Thymus (tissue), 11 donors: ENCODE data around the gene TMEM253. TPM values are rescaled to one million over a fixed set of nuclear protein-coding genes. Genes with fewer than 3 reads are reported as not detected.

Experiments
- DNase-seq, 9 donors: peaks; one replicate each; pipeline ENCODE4 v3.0.0-alpha.2; 2013; ENCODE audit warnings: low spot score in 9 of 9, low read depth in 6 of 9, missing footprints in 1 of 9
- H3K27ac ChIP-seq, 2 donors: one replicate each; pipeline ENCODE4 v1.5.1; 2013; ENCODE audit warnings: control low read depth in 1 of 2, low read depth in 1 of 2, low read length in 1 of 2, mild to moderate bottlenecking in 1 of 2, moderate library complexity in 1 of 2
- H3K27me3 ChIP-seq, 2 donors: one replicate each; pipeline ENCODE4 v1.5.1; 2013; ENCODE audit warnings: low read length in 1 of 2; ENCODE audit not compliant: control insufficient read depth in 2 of 2, insufficient read depth in 1 of 2
- H3K36me3 ChIP-seq, 2 donors: one replicate each; pipeline ENCODE4 v1.5.1; 2013; ENCODE audit warnings: low read length in 1 of 2, mild to moderate bottlenecking in 1 of 2, moderate library complexity in 1 of 2; ENCODE audit not compliant: control insufficient read depth in 2 of 2, insufficient read depth in 2 of 2
- H3K4me1 ChIP-seq, 2 donors: one replicate each; pipeline ENCODE4 v1.5.1; 2013; ENCODE audit warnings: low read length in 2 of 2; ENCODE audit not compliant: control insufficient read depth in 2 of 2, insufficient read depth in 2 of 2
- H3K4me3 ChIP-seq, 2 donors: one replicate each; pipeline ENCODE4 v1.5.1; 2013; ENCODE audit warnings: low read length in 2 of 2, control low read depth in 1 of 2, mild to moderate bottlenecking in 1 of 2
- H3K9me3 ChIP-seq, 2 donors: one replicate each; pipeline ENCODE4 v1.5.1; 2013; ENCODE audit warnings: low read length in 1 of 2, mild to moderate bottlenecking in 1 of 2; ENCODE audit not compliant: control insufficient read depth in 2 of 2, insufficient read depth in 1 of 2
- WGBS: extraction: QIAGEN DNeasy Blood & Tissue Kit; methylation state at CpG from one replicate; pipeline ENCODE4 v1.1.7; 2013; 5-methylcytosine and 5-hydroxymethylcytosine counted together
- polyA plus RNA-seq: library from polyadenylated mRNA; stranded (reverse); fragments of 200-250 nt; gene quantifications from one replicate; pipeline ENCODE4 v1.2.3, GENCODE V29; 2013
- total RNA-seq: library from RNA; stranded (reverse); fragments of 120-200 nt; gene quantifications from one replicate; pipeline ENCODE4 v1.2.4, GENCODE V29; 2013
- donor health status: healthy.

Gene TMEM253
- total and polyA plus RNA-seq, 2 donors = 0.14 to 0.98 TPM

DNA sequence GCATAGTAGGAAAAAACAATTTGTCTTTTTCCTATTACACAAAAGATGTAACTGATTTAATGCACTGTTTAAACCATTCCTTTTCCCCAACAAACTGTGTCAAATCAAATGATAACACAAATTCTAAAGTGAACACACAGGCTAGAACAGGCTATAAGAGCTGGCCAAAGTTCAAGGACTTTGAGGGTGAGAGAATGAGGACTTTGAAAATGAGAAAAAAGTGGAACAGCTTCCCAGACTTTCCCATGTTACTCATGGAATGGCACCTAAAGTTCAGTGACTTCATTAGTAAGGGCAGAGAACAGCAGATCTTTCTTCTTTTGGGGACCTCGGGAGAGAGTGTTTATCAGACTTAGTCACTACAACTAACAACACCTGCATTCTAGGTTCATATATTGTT lies 22.6 kb downstream of the TMEM253 start:
- no peak overlapping the region for H3K4me3 ChIP-seq
- no peaks in the 10 kb centered on the region for H3K27me3 ChIP-seq
- H3K27ac ChIP-seq = no peak overlapping the region
- H3K36me3 ChIP-seq = no peaks in the 10 kb centered on the region
- 96% methylated on average over 1 of the region's 1 CpG for WGBS
- H3K4me1 ChIP-seq = no peaks in the 10 kb centered on the region
- no peaks in the 10 kb centered on the region for H3K9me3 ChIP-seq
- DNase-seq = no peak

DNA sequence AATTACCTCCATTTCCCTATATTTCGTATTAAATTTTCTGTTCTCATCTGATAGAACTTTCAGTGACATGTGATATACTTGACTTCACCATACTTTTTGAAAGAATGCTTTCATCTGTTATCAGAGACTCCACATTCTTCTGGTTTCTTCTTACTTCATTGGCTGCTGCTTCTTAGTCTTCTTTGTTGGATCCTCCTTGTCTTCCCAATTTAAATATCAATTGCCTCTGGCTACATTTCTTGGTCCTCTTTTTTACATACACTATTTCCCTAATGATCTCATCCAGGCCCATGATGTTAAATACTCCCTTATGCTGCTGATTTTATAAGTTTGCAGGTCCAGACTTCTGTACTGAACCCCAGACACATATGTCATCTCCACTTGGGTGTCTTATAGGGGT lies 33.0 kb downstream of the TMEM253 start:
- Histone ChIP-seq H3K4me3 (no peak overlapping the region), H3K27ac (no peak overlapping the region), H3K27me3 (no peaks in the 10 kb centered on the region), H3K4me1 (no peaks in the 10 kb centered on the region), H3K9me3 (no peaks in the 10 kb centered on the region), H3K36me3 (no peaks in the 10 kb centered on the region)
- no peak for DNase-seq
- 93% methylated on average over 1 of the region's 1 CpG for WGBS

DNA sequence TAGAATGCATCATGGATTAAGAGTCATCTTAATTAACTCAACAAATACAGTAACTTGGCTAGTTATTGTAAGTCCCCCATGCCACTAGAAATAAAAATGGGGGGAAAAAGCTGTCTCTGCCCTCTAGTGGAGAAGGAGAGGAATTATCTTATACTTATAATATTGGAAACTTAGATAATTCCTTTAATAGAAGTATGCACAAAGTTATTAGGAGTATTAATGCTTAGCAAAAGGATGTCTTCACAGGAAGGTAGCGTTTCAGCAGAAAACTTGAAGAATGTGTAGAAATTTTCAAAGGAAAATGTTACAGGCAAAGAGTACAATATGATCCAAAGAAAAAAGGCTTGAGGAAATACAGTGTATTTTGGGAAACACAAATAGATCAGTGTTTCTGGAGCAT lies 35.2 kb downstream of the TMEM253 start:
- H3K4me3 ChIP-seq = no peak overlapping the region
- DNase-seq = peak in 1 of 9 donors; percentile 7
- 24% methylated on average over 1 of the region's 1 CpG for WGBS
- H3K9me3 ChIP-seq = no peaks in the 10 kb centered on the region
- no peaks in the 10 kb centered on the region for H3K36me3 ChIP-seq
- H3K4me1 ChIP-seq = no peaks in the 10 kb centered on the region
- no peak overlapping the region for H3K27ac ChIP-seq
- no peaks in the 10 kb centered on the region for H3K27me3 ChIP-seq

DNA sequence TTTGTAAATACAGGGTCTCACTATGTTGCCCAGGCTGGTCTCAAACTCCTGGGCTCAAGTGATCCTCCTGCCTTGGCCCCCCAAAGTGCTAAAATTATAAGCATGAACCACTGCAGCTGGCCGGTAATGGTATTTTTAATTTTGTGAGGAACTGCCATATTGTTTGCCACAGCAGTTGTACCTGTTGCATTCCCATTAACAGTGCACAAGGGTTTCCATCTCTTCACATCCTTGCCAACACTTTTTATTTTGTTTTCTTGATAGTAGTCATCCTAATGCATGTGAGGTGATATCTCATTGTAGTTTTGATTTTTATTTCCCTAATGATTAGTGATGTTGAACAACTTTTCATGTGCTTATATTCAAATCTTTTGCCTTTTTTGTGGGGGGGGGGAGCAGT lies 41.5 kb downstream of the TMEM253 start:
- H3K4me3 ChIP-seq = no peak overlapping the region
- no peaks in the 10 kb centered on the region for H3K27me3 ChIP-seq
- H3K4me1 ChIP-seq = no peaks in the 10 kb centered on the region
- H3K36me3 ChIP-seq = no peaks in the 10 kb centered on the region
- no peak for DNase-seq
- no peak overlapping the region for H3K27ac ChIP-seq
- WGBS = 98% methylated on average over 1 of the region's 1 CpG
- H3K9me3 ChIP-seq = peaks cover 0 to 3% of the 10 kb centered on the region in 2 donors

- no peak for DNase-seq
- Histone ChIP-seq H3K4me1 (no peaks in the 10 kb centered on the region), H3K4me3 (no peak overlapping the region), H3K36me3 (no peaks in the 10 kb centered on the region), H3K9me3 (peaks cover 0 to 3% of the 10 kb centered on the region in 2 donors), H3K27ac (no peak overlapping the region), H3K27me3 (no peaks in the 10 kb centered on the region)
These were observed 44.6 kb downstream of the TMEM253 start for GRCh38 chr14:21145437-21145836.

- Histone ChIP-seq H3K27me3 (no peaks in the 10 kb centered on the region), H3K36me3 (no peaks in the 10 kb centered on the region), H3K4me1 (no peaks in the 10 kb centered on the region), H3K9me3 (no peaks in the 10 kb centered on the region), H3K27ac (no peak overlapping the region), H3K4me3 (no peak overlapping the region)
- WGBS = 95% methylated on average over 4 of the region's 4 CpGs
- no peak for DNase-seq
These were observed 48.9 kb downstream of the TMEM253 start for GRCh38 chr14:21149641-21150367.

Other genes with a start within 250 kb of the TMEM253 start
- gene RNASE3, start 209.7 kb upstream of the TMEM253 start, total RNA-seq = 26.7 TPM
- 1.2 TPM for gene RNASE3, start 209.7 kb upstream of the TMEM253 start, polyA plus RNA-seq
- gene RNASE2, start 145.6 kb upstream of the TMEM253 start, total RNA-seq = 49.1 TPM
- 16.6 TPM for gene RNASE2, start 145.6 kb upstream of the TMEM253 start, polyA plus RNA-seq
- 64.2 TPM for gene METTL17, start 111.1 kb upstream of the TMEM253 start, total RNA-seq
- 99.5 TPM for gene METTL17, start 111.1 kb upstream of the TMEM253 start, polyA plus RNA-seq
- gene SLC39A2, start 101.8 kb upstream of the TMEM253 start, total RNA-seq = 1.5 TPM
- 7.0 TPM for gene SLC39A2, start 101.8 kb upstream of the TMEM253 start, polyA plus RNA-seq
- gene NDRG2, start 76.0 kb upstream of the TMEM253 start, total RNA-seq = 19.8 TPM
- 77.8 TPM for gene NDRG2, start 76.0 kb upstream of the TMEM253 start, polyA plus RNA-seq
- not detected for gene TPPP2, start 70.8 kb upstream of the TMEM253 start, total RNA-seq
- gene TPPP2, start 70.8 kb upstream of the TMEM253 start, polyA plus RNA-seq = 0.30 TPM
- gene RNASE13, start 66.3 kb upstream of the TMEM253 start, total RNA-seq = not detected
- not detected for gene RNASE13, start 66.3 kb upstream of the TMEM253 start, polyA plus RNA-seq
- 0.47 TPM for gene RNASE7, start 58.7 kb upstream of the TMEM253 start, total RNA-seq
- gene RNASE7, start 58.7 kb upstream of the TMEM253 start, polyA plus RNA-seq = 1.6 TPM
- not detected for gene RNASE8, start 43.2 kb upstream of the TMEM253 start, total RNA-seq
- not detected for gene RNASE8, start 43.2 kb upstream of the TMEM253 start, polyA plus RNA-seq
- gene ARHGEF40, start 30.8 kb upstream of the TMEM253 start, total RNA-seq = 6.9 TPM
- 6.5 TPM for gene ARHGEF40, start 30.8 kb upstream of the TMEM253 start, polyA plus RNA-seq
- 11.2 TPM for gene ZNF219, start 2.4 kb upstream of the TMEM253 start, total RNA-seq
- gene ZNF219, start 2.4 kb upstream of the TMEM253 start, polyA plus RNA-seq = 21.9 TPM
- not detected for gene OR5AU1, start 55.0 kb downstream of the TMEM253 start, total RNA-seq
- gene OR5AU1, start 55.0 kb downstream of the TMEM253 start, polyA plus RNA-seq = 0.05 TPM
- 968 TPM for gene HNRNPC, start 168.4 kb downstream of the TMEM253 start, total RNA-seq
- 909 TPM for gene HNRNPC, start 168.4 kb downstream of the TMEM253 start, polyA plus RNA-seq
- 0.19 TPM for gene RPGRIP1, start 179.0 kb downstream of the TMEM253 start, total RNA-seq
- gene RPGRIP1, start 179.0 kb downstream of the TMEM253 start, polyA plus RNA-seq = 0.30 TPM